ENCODE measurements around the gene FRRS1.

- TF ChIP-seq EZH2 (IDR thresholded peaks at IDR 0.05): no peak
- no peak for TF ChIP-seq POLR2AphosphoS5 (IDR thresholded peaks at IDR 0.05; ENCODE audit: borderline replicate concordance, low read depth, low read length)
These were observed 21.4 kb downstream of the FRRS1 start for GRCh38 chr1:99745061-99745460.
